GM13977 (cell line): ENCODE data around the gene ALG14.

Source experiments
- DNase-seq: peaks from one replicate; pipeline ENCODE4 v3.0.0; 2012; ENCODE audit warnings: low spot score
- in situ Hi-C: fragments of 300-500 bp; cut with MboI; formaldehyde crosslinking; loops from one replicate; pipeline ENCODE4 v1.12.0; 2022; ENCODE audit warnings: low sequenced_read_pairs, low pct_unique_long_range_greater_than_20kb, mixed read lengths, inconsistent platforms; ENCODE audit not compliant: unreplicated experiment
- TF ChIP-seq, protein P1 (sequence below): IDR thresholded peaks from 2 replicates; pipeline ENCODE4 v1.5.1; 2012; ENCODE audit warnings: mild to moderate bottlenecking, control low read depth; ENCODE audit not compliant: insufficient read depth; ENCODE audit errors: extremely low read depth, missing control alignments

ALG14 gene

DNA sequence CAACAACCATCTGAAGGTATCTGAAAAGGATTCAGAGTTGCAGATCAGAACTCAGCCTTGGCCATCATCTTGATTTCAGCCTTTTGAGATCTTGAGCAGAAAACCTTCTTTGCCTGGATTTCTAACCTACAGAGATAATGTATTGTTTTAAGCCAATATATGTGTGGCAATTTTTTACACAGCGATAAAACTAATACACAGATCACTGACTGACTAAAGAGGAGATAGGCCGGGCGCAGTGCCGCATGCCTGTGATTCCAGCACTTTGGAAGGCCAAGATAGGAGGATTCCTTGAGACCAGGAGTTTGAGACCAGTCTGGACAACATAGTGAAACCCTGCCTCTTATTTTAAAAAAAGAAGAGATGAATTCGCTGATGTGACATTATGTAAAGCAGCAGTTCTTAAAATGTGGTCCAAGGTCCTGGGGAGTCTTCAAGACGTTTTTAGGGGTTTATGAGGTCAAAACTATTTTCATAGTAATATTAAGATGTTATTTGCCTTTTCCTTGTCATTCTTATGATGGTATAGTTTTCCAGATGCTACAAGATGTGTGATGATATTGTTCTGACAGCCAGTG lies 95.7 kb downstream of the ALG14 start:
- in situ Hi-C loops = no loop called here
- TF ChIP-seq, protein P1, sequence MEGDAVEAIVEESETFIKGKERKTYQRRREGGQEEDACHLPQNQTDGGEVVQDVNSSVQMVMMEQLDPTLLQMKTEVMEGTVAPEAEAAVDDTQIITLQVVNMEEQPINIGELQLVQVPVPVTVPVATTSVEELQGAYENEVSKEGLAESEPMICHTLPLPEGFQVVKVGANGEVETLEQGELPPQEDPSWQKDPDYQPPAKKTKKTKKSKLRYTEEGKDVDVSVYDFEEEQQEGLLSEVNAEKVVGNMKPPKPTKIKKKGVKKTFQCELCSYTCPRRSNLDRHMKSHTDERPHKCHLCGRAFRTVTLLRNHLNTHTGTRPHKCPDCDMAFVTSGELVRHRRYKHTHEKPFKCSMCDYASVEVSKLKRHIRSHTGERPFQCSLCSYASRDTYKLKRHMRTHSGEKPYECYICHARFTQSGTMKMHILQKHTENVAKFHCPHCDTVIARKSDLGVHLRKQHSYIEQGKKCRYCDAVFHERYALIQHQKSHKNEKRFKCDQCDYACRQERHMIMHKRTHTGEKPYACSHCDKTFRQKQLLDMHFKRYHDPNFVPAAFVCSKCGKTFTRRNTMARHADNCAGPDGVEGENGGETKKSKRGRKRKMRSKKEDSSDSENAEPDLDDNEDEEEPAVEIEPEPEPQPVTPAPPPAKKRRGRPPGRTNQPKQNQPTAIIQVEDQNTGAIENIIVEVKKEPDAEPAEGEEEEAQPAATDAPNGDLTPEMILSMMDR = no peak
- no peak for DNase-seq

DNA sequence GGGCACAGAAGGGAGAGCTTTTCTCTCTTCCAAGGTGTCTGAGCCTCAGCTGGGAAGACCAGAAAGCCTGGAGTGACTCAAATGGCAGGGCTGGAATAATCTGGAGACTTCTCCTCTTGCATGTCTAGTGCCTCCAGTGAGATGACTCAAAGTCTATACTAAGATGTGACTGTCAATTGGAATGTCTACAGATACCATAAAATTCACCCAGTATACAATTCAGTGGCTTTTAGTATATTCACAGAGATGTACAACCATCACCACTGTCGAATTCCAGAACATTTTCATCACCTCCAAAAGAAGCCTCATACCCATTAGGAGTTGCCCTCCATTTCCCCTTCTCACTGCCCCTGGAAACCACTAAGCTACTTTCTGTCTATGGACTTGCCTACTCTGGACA lies 97.9 kb downstream of the ALG14 start:
- TF ChIP-seq, protein P1 = no peak
- in situ Hi-C loops = no loop called here

DNA sequence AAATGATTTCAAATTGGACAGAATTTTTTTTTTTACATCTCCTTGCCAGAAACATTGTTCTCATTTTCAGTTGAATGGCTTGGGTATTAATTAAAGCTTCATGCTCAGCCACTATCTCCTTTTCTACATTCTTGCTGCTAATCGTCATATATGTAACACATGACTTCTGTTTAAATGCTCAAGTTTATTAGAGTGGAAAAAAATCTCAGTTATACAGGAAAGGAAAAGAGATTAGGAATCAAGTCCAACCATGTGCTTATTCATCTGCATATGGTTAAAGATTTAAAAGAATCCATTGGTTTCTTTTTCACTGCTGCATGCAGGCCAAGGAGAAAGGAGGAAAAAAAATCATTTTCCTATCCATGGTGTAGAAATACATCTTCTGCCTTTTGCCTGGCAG lies 98.5 kb downstream of the ALG14 start:
- in situ Hi-C loops = no loop called here
- DNase-seq = no peak
- TF ChIP-seq, protein P1 = no peak

More for the DNA sequence above, 97.9 kb downstream of the ALG14 start:
- DNase-seq = no peak

DNA sequence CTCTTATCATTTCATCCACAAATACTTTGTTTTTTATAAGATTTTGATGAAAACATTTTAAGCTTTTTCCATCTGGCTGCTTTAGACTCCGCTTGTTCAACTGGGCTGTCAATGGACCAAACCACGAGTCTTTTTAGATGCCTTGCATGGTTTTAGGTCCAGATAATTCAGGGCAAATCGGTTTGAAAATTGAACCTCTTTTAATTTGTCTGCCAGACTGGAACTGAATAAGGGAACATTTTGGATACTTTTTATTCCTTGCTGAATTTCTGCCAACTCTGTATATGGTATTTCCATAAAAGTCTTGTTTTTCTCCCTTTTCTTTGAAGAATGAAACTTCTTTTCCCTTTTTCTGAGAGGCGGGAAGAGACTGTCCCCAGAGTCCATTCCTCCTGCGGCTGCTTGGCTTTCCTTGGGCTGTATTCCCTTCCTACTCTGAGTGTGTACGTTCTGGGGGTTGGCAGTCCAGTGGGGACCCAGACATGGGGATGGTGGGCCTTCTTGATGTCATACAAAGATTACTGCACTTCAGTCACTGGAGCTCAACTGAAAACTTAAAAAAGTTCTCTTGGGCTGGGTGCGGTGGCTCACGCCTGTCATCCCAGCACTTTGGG lies 99.3 kb downstream of the ALG14 start:
- TF ChIP-seq, protein P1 = no peak
- in situ Hi-C loops = no loop called here
- no peak for DNase-seq

DNA sequence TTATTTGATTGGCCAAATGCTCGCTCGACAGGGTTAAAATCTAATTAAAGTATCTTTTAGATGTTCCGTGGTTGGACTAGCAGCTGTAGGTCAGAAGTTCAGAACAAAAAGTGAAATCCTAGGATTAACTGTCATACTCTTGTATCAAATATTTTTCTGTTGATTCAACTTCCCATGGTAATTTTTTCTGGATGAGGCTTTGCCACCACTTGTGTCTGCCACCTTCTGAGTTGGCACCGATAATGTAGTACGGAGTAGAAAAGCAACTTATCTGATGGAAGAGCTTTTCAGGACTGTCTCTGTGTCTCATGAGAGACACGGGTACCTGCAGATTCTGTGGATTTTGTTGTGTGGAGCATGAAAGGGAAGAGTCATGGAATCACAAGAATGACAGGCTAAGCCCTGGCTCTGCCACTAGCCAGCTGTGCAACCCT lies 101.2 kb downstream of the ALG14 start:
- in situ Hi-C loops = no loop called here
- DNase-seq = no peak
- TF ChIP-seq, protein P1 = no peak

DNA sequence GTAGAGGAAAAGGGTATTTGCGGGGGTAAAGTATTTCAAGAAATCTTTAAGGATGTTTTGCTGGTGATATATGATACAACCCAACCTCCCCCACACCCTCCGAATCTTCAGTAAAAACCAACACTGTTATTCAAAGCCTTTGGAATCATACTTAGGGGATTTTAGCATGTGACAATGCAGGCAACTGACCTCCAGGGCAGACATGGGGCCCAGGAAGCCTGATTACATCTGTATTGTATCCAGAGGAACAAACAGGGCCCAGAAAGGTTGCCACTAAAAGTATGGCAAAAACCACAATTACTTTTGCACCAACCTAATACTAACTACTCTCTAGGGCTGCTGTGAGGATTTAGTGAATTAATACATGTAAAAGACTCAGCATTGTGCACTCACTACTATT lies 102.0 kb downstream of the ALG14 start:
- no peak for DNase-seq
- in situ Hi-C loops = no loop called here

More for the DNA sequence above, 102.0 kb downstream of the ALG14 start:
- TF ChIP-seq, protein P1 = no peak
